ENCODE data around the gene U2SURP.
"Not testable (repeated sequence)": the region's sequence is repeated elsewhere in the genome, so short reads cannot be mapped to it uniquely, and the experiment has no call there.

U2SURP gene

GRCh38 chr3:143071776-143072175 is 70.4 kb downstream of the U2SURP start:
- no peak for DNase-seq (ENCODE audit: low spot score)

- not testable (repeated sequence) for DNase-seq (ENCODE audit: low spot score)
Measured at GRCh38 chr3:143072298-143073020, 71.1 kb downstream of the U2SURP start.

- not testable (repeated sequence) for DNase-seq (ENCODE audit: low spot score)
Measured at GRCh38 chr3:143073541-143073940, 72.2 kb downstream of the U2SURP start.

GRCh38 chr3:143073983-143074382 is 72.6 kb downstream of the U2SURP start:
- DNase-seq (ENCODE audit: low spot score), result not testable (repeated sequence)

- peak; percentile 78 for DNase-seq (ENCODE audit: low spot score)
Measured at GRCh38 chr3:143078883-143079282, 77.5 kb downstream of the U2SURP start.

- no peak for DNase-seq (ENCODE audit: low spot score)
Measured at GRCh38 chr3:143080196-143080595, 78.8 kb downstream of the U2SURP start.

GRCh38 chr3:143081365-143081764 is 80.0 kb downstream of the U2SURP start:
- no peak for DNase-seq (ENCODE audit: low spot score)

- no peak for DNase-seq (ENCODE audit: low spot score)
Measured at GRCh38 chr3:143081844-143082778, 80.7 kb downstream of the U2SURP start.

- DNase-seq (ENCODE audit: low spot score), result no peak
Measured at GRCh38 chr3:143083781-143084180, 82.4 kb downstream of the U2SURP start.

GRCh38 chr3:143084856-143085731 is 83.7 kb downstream of the U2SURP start:
- DNase-seq (ENCODE audit: low spot score), result peak; percentile 35

- no peak for DNase-seq (ENCODE audit: low spot score)
Measured at GRCh38 chr3:143088835-143089234, 87.5 kb downstream of the U2SURP start.

GRCh38 chr3:143089965-143090364 is 88.6 kb downstream of the U2SURP start:
- DNase-seq (ENCODE audit: low spot score), result no peak

- no peak for DNase-seq (ENCODE audit: low spot score)
Measured at GRCh38 chr3:143090486-143090885, 89.1 kb downstream of the U2SURP start.

GRCh38 chr3:143090976-143091837 is 89.8 kb downstream of the U2SURP start:
- DNase-seq (ENCODE audit: low spot score), result no peak

- no peak for DNase-seq (ENCODE audit: low spot score)
Measured at GRCh38 chr3:143092191-143092590, 90.8 kb downstream of the U2SURP start.

GRCh38 chr3:143095813-143096212 is 94.4 kb downstream of the U2SURP start:
- DNase-seq (ENCODE audit: low spot score), result no peak

- no peak for DNase-seq (ENCODE audit: low spot score)
Measured at GRCh38 chr3:143098032-143098764, 96.8 kb downstream of the U2SURP start.

- DNase-seq (ENCODE audit: low spot score), result no peak
Measured at GRCh38 chr3:143099210-143099609, 97.8 kb downstream of the U2SURP start.

GRCh38 chr3:143099690-143100089 is 98.3 kb downstream of the U2SURP start:
- DNase-seq (ENCODE audit: low spot score), result no peak

GRCh38 chr3:143100451-143100850 is 99.1 kb downstream of the U2SURP start:
- DNase-seq (ENCODE audit: low spot score), result no peak
